Mucosa of rectum (tissue), 2 donors: Measurements from ENCODE around the gene MAPK9.

ENCODE experiments used
- H3K27ac ChIP-seq, 2 donors: one replicate each; pipeline ENCODE4 v1.7.0; 2013; ENCODE audit warnings: inconsistent platforms in 2 of 2, low read depth in 2 of 2, low read length in 2 of 2
- H3K27me3 ChIP-seq, 2 donors: one replicate each; pipeline ENCODE4 v1.7.0; 2013; ENCODE audit warnings: low read length in 2 of 2; ENCODE audit not compliant: control insufficient read depth in 2 of 2, insufficient read depth in 2 of 2
- H3K36me3 ChIP-seq, 2 donors: one replicate each; pipeline ENCODE4 v1.7.0; 2013; ENCODE audit warnings: low read length in 2 of 2; ENCODE audit not compliant: control insufficient read depth in 2 of 2, insufficient read depth in 2 of 2
- H3K4me1 ChIP-seq, 2 donors: one replicate each; pipeline ENCODE4 v1.7.0; 2013; ENCODE audit warnings: low read length in 2 of 2, mild to moderate bottlenecking in 1 of 2; ENCODE audit not compliant: control insufficient read depth in 2 of 2, insufficient read depth in 2 of 2
- H3K4me3 ChIP-seq, 2 donors: one replicate each; pipeline ENCODE4 v1.7.0; 2013; ENCODE audit warnings: low read length in 2 of 2
- H3K9ac ChIP-seq, 2 donors: one replicate each; pipeline ENCODE4 v1.7.0; 2013; ENCODE audit warnings: low read length in 2 of 2, low read depth in 1 of 2, mild to moderate bottlenecking in 1 of 2
- H3K9me3 ChIP-seq, 2 donors: one replicate each; pipeline ENCODE4 v1.7.0; 2013; ENCODE audit warnings: low read length in 2 of 2; ENCODE audit not compliant: control insufficient read depth in 2 of 2
- donor health status: healthy.
- donor health status: Normal muscosa, but diverticular disease.

MAPK9 gene

GRCh38 chr5:180238631-180239030 is 53.3 kb downstream of the MAPK9 start:
- Histone ChIP-seq H3K27ac (no peak overlapping the region), H3K9me3 (peaks cover 0 to 1% of the 10 kb centered on the region in 2 donors), H3K9ac (no peak overlapping the region), H3K4me3 (no peak overlapping the region), H3K4me1 (no peaks in the 10 kb centered on the region), H3K36me3 (peaks cover 66 to 72% of the 10 kb centered on the region in 2 donors), H3K27me3 (no peaks in the 10 kb centered on the region)

DNA sequence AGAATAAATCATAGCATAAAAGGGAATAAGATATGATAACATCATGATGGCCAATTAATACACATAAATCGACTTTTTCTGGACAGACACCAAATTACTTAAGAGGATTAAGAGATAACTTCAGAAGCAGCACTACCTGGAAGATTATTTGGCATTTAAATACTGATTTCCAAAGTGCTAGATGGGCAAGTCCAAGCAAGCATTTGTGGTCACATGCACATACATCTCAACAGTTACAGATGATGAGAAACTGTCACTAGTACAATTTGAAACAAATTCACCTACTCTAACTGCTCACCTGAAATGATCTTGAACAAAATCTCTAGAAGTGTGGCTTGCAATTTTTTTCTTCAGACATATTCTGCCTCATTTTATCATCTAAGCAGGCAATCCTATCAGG is 56.0 kb downstream of the MAPK9 start:
- Histone ChIP-seq H3K4me1 (no peaks in the 10 kb centered on the region), H3K27me3 (no peaks in the 10 kb centered on the region), H3K36me3 (peaks cover 54 to 55% of the 10 kb centered on the region in 2 donors), H3K27ac (no peak overlapping the region), H3K9me3 (peaks cover 0 to 2% of the 10 kb centered on the region in 2 donors), H3K4me3 (no peak overlapping the region), H3K9ac (no peak overlapping the region)

DNA sequence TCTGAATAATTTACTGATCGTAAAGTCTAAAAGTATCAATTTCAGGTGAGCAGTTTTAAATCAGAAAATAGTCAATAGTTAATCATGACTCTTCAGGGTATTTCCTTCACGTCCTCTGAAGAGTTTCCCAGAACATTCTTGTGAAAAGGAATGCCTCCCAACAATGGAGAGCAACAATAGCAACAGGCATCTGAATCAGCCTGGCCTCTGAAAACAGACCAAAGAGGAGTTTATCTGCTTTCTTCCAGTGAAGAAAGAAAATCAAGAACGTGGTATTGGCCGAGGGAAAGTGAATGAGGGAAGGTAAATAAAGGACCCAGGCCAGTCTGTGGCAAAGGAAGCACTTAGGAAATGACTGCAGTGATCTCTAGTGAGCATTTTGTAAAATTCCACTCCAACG is 56.8 kb downstream of the MAPK9 start:
- Histone ChIP-seq H3K36me3 (peaks cover 46 to 47% of the 10 kb centered on the region in 2 donors), H3K4me1 (no peaks in the 10 kb centered on the region), H3K9me3 (peaks cover 0 to 2% of the 10 kb centered on the region in 2 donors)

DNA sequence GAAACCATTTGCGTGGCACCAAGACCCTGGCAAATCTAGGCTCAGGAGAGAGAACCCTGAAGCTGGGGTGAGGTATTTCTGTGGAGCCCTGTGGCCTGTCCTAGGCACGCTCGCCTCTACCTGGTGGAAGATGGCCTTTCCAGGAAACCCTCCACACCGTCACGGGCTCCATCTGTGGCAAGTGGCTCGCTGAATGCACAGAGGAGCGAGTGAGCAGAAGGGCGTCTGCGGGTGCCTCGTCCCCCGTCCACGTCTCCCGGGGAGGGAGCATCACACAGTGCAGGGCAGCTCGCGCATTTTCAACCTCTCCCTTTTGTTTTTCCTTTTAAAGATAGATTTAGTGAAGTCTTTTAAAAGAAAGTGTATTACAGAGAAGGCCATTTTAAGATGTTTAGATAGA is 57.6 kb downstream of the MAPK9 start:
- Histone ChIP-seq H3K4me1 (no peaks in the 10 kb centered on the region), H3K27me3 (no peaks in the 10 kb centered on the region), H3K27ac (no peak overlapping the region), H3K36me3 (peaks cover 39 to 42% of the 10 kb centered on the region in 2 donors), H3K9ac (no peak overlapping the region), H3K4me3 (no peak overlapping the region), H3K9me3 (peaks cover 2 to 3% of the 10 kb centered on the region in 2 donors)

More for the DNA sequence above, 56.8 kb downstream of the MAPK9 start:
- H3K9ac ChIP-seq: no peak overlapping the region
- no peaks in the 10 kb centered on the region for H3K27me3 ChIP-seq
- H3K4me3 ChIP-seq: no peak overlapping the region
- H3K27ac ChIP-seq: no peak overlapping the region

GRCh38 chr5:180233729-180234128 is 58.2 kb downstream of the MAPK9 start:
- H3K9ac ChIP-seq: no peak overlapping the region
- no peaks in the 10 kb centered on the region for H3K27me3 ChIP-seq
- no peaks in the 10 kb centered on the region for H3K4me1 ChIP-seq
- H3K9me3 ChIP-seq: peaks cover 2 to 3% of the 10 kb centered on the region in 2 donors
- peaks cover 34 to 36% of the 10 kb centered on the region in 2 donors for H3K36me3 ChIP-seq
- H3K4me3 ChIP-seq: no peak overlapping the region
- no peak overlapping the region for H3K27ac ChIP-seq

DNA sequence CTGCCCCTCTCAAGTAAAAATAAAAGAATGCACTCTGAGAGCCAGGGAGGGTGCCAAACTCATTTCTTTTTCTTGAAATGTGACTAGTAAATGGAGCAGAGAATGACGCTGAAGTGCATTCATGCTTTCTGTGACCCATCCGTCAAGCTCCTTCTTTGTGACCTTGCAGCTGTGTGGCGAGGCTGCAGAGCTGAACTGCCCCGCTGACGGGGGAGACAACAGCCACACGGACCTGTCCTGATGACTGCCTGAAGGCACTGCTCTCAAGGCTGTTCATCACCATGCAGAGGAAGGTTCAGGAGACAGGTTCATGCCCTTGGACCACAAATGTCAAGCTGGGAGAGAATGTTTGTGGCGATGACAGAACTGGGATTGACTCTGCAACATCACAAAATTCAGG is 61.9 kb downstream of the MAPK9 start:
- Histone ChIP-seq H3K4me1 (no peaks in the 10 kb centered on the region), H3K9ac (no peak overlapping the region), H3K36me3 (peaks cover 8 to 12% of the 10 kb centered on the region in 2 donors), H3K27ac (no peak overlapping the region), H3K4me3 (no peak overlapping the region), H3K9me3 (peaks cover 2 to 3% of the 10 kb centered on the region in 2 donors), H3K27me3 (no peaks in the 10 kb centered on the region)

GRCh38 chr5:180222056-180222455 is 69.8 kb downstream of the MAPK9 start:
- H3K36me3 ChIP-seq: no peaks in the 10 kb centered on the region
- H3K4me3 ChIP-seq: no peak overlapping the region
- H3K9ac ChIP-seq: no peak overlapping the region
- H3K9me3 ChIP-seq: peaks cover 5 to 6% of the 10 kb centered on the region in 2 donors
- H3K27me3 ChIP-seq: no peaks in the 10 kb centered on the region
- no peaks in the 10 kb centered on the region for H3K4me1 ChIP-seq
- H3K27ac ChIP-seq: no peak overlapping the region

DNA sequence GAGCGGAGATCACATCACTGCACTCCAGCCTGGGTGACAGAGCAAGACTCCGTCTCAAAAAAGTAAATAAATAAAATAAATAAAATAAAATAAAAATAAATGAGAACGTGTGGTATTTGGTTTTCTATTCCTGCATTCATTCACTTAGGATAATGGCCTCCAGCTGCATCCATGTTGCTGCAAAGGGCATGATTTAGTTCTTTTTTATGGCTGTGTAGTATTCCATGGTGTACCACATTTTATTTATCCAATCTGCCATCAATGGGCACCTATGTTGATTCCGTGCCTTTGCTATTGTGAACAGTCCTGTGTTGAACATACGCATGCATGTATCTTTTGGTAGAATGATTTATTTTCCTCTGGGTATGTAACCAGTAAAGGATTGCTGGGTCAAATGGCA is 74.1 kb downstream of the MAPK9 start:
- Histone ChIP-seq H3K9ac (no peak overlapping the region), H3K4me3 (no peak overlapping the region), H3K27ac (no peak overlapping the region), H3K9me3 (peaks cover 5% of the 10 kb centered on the region in 2 donors), H3K27me3 (no peaks in the 10 kb centered on the region), H3K4me1 (no peaks in the 10 kb centered on the region), H3K36me3 (no peaks in the 10 kb centered on the region)

- Histone ChIP-seq H3K27me3 (no peaks in the 10 kb centered on the region), H3K36me3 (no peaks in the 10 kb centered on the region), H3K4me3 (no peak overlapping the region), H3K9ac (no peak overlapping the region), H3K9me3 (peaks cover 2 to 4% of the 10 kb centered on the region in 2 donors), H3K27ac (no peak overlapping the region), H3K4me1 (peaks cover 0 to 2% of the 10 kb centered on the region in 2 donors)
These were observed 75.2 kb downstream of the MAPK9 start for GRCh38 chr5:180216646-180217171.

GRCh38 chr5:180215783-180216630 is 75.9 kb downstream of the MAPK9 start:
- Histone ChIP-seq H3K36me3 (no peaks in the 10 kb centered on the region), H3K4me1 (peaks cover 0 to 2% of the 10 kb centered on the region in 2 donors), H3K9ac (no peak overlapping the region), H3K27ac (no peak overlapping the region), H3K27me3 (no peaks in the 10 kb centered on the region), H3K9me3 (peaks cover 2% of the 10 kb centered on the region in 2 donors), H3K4me3 (no peak overlapping the region)
